Ovary (tissue), 3 donors: ENCODE data around the gene AMFR.

Source experiments
- EP300 ChIP-seq: sonication (generic); formaldehyde crosslinking; IDR thresholded peaks from one replicate; pipeline ENCODE4 v1.6.1; 2017; ENCODE audit warnings: antibody characterized with exemption
- TF ChIP-seq, protein P1 (sequence below), 3 donors: fragments of 450-650 bp in 2 of 3; fragments of 200-600 bp in 1 of 3; IDR thresholded peaks; one replicate each; pipeline versions ENCODE4 v1.5.1 to v1.8.0; 2016 to 2022; ENCODE audit warnings: antibody characterized with exemption in 3 of 3, mild to moderate bottlenecking in 1 of 3
- donor health status: DM: no; HTN: no; CAD: no.

DNA sequence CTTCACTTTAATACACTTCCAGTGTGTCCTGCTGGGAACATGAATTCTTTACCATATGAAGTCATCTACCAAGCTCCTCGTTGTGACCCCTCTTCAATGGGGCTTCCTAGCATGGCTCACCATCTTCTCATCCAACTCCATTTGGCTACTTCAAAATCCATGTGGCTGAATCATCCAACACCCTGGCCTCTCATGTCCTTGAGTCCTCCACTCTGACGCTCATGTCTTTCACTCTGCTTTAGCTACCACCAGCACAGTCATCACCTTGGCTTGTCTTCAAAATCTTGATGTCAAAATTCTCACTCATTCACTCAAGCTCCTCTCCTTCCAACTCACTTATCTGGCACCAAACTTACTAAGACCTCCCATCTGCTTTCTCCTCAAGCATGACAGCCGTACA, 35.8 kb downstream of the AMFR start:
- TF ChIP-seq, protein P1, sequence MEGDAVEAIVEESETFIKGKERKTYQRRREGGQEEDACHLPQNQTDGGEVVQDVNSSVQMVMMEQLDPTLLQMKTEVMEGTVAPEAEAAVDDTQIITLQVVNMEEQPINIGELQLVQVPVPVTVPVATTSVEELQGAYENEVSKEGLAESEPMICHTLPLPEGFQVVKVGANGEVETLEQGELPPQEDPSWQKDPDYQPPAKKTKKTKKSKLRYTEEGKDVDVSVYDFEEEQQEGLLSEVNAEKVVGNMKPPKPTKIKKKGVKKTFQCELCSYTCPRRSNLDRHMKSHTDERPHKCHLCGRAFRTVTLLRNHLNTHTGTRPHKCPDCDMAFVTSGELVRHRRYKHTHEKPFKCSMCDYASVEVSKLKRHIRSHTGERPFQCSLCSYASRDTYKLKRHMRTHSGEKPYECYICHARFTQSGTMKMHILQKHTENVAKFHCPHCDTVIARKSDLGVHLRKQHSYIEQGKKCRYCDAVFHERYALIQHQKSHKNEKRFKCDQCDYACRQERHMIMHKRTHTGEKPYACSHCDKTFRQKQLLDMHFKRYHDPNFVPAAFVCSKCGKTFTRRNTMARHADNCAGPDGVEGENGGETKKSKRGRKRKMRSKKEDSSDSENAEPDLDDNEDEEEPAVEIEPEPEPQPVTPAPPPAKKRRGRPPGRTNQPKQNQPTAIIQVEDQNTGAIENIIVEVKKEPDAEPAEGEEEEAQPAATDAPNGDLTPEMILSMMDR (IDR thresholded peaks at IDR 0.05): no peak
- TF ChIP-seq EP300: no peak
